Ishikawa (cell line): ENCODE results near the gene CAST.

Experiments used
- CEBPB ChIP-seq: IDR thresholded peaks from 2 replicates; pipeline ENCODE4 v1.6.1; 2012
- CREB1 ChIP-seq: IDR thresholded peaks from 2 replicates; pipeline ENCODE4 v1.6.1; 2012; ENCODE audit warnings: low read depth
- EGR1 ChIP-seq: IDR thresholded peaks from 2 replicates; pipeline ENCODE4 v1.6.1; 2012
- EP300 ChIP-seq: IDR thresholded peaks from 2 replicates; pipeline ENCODE4 v1.6.1; 2012; ENCODE audit warnings: borderline replicate concordance
- FOXM1 ChIP-seq: IDR thresholded peaks from 2 replicates; pipeline ENCODE4 v1.6.1; 2012; ENCODE audit warnings: low read depth, borderline replicate concordance
- NFIC ChIP-seq: IDR thresholded peaks from 2 replicates; pipeline ENCODE4 v1.6.1; 2012
- RAD21 ChIP-seq: IDR thresholded peaks from 2 replicates; pipeline ENCODE4 v1.6.1; 2012; ENCODE audit warnings: low read depth
- TAF1 ChIP-seq: IDR thresholded peaks from 2 replicates; pipeline ENCODE4 v1.6.1; 2012; ENCODE audit warnings: low read depth, mild to moderate bottlenecking
- TCF12 ChIP-seq: IDR thresholded peaks from 2 replicates; pipeline ENCODE4 v1.6.1; 2012; ENCODE audit warnings: low read depth
- TEAD4 ChIP-seq: IDR thresholded peaks from 2 replicates; pipeline ENCODE4 v1.6.1; 2012
- YY1 ChIP-seq: IDR thresholded peaks from 2 replicates; pipeline ENCODE4 v1.6.1; 2012; ENCODE audit warnings: low read depth
- ZBTB7A ChIP-seq: IDR thresholded peaks from 2 replicates; pipeline ENCODE4 v1.6.1; 2012; ENCODE audit warnings: low read depth
- TF ChIP-seq, protein P1 (sequence below): IDR thresholded peaks from 2 replicates; pipeline ENCODE4 v1.6.1; 2012; ENCODE audit warnings: low read depth, mild to moderate bottlenecking
- TF ChIP-seq, protein P2 (sequence below): IDR thresholded peaks from 2 replicates; pipeline ENCODE4 v1.6.1; 2012
- TF ChIP-seq, protein P3 (sequence below): IDR thresholded peaks from 2 replicates; pipeline ENCODE4 v1.6.1; 2012

Gene CAST

DNA sequence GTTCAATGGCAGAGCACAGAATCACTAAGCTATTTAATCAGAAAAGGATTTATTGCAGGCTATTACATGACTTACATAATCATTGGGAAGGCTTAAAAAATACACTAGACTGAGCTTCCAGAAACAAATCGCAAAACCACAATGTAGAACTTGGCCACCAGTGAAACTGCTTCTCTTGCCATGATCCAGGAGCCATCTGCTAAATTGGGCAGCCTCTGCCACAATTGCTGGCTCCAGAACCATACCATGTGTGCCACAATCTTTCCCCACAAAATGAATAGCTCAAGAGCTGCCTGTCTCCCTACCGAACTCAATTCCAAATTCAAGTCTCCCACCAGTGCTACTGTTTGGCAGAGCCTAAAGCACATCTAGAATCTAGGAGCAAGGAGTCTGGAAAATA lies 155.3 kb downstream of the CAST start:
- no peak for TF ChIP-seq TEAD4
- TF ChIP-seq FOXM1, result no peak
- no peak for TF ChIP-seq TAF1
- TF ChIP-seq, protein P1, sequence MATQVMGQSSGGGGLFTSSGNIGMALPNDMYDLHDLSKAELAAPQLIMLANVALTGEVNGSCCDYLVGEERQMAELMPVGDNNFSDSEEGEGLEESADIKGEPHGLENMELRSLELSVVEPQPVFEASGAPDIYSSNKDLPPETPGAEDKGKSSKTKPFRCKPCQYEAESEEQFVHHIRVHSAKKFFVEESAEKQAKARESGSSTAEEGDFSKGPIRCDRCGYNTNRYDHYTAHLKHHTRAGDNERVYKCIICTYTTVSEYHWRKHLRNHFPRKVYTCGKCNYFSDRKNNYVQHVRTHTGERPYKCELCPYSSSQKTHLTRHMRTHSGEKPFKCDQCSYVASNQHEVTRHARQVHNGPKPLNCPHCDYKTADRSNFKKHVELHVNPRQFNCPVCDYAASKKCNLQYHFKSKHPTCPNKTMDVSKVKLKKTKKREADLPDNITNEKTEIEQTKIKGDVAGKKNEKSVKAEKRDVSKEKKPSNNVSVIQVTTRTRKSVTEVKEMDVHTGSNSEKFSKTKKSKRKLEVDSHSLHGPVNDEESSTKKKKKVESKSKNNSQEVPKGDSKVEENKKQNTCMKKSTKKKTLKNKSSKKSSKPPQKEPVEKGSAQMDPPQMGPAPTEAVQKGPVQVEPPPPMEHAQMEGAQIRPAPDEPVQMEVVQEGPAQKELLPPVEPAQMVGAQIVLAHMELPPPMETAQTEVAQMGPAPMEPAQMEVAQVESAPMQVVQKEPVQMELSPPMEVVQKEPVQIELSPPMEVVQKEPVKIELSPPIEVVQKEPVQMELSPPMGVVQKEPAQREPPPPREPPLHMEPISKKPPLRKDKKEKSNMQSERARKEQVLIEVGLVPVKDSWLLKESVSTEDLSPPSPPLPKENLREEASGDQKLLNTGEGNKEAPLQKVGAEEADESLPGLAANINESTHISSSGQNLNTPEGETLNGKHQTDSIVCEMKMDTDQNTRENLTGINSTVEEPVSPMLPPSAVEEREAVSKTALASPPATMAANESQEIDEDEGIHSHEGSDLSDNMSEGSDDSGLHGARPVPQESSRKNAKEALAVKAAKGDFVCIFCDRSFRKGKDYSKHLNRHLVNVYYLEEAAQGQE, result no peak
- no peak for TF ChIP-seq YY1
- no peak for TF ChIP-seq RAD21
- TF ChIP-seq, protein P2, sequence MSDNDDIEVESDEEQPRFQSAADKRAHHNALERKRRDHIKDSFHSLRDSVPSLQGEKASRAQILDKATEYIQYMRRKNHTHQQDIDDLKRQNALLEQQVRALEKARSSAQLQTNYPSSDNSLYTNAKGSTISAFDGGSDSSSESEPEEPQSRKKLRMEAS, result no peak
- TF ChIP-seq NFIC, result no peak
- no peak for TF ChIP-seq EGR1
- TF ChIP-seq, protein P3, sequence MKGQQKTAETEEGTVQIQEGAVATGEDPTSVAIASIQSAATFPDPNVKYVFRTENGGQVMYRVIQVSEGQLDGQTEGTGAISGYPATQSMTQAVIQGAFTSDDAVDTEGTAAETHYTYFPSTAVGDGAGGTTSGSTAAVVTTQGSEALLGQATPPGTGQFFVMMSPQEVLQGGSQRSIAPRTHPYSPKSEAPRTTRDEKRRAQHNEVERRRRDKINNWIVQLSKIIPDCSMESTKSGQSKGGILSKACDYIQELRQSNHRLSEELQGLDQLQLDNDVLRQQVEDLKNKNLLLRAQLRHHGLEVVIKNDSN, result no peak
- TF ChIP-seq ZBTB7A, result no peak
- no peak for TF ChIP-seq CEBPB
- TF ChIP-seq TCF12, result no peak
- no peak for TF ChIP-seq EP300
- TF ChIP-seq CREB1, result no peak

DNA sequence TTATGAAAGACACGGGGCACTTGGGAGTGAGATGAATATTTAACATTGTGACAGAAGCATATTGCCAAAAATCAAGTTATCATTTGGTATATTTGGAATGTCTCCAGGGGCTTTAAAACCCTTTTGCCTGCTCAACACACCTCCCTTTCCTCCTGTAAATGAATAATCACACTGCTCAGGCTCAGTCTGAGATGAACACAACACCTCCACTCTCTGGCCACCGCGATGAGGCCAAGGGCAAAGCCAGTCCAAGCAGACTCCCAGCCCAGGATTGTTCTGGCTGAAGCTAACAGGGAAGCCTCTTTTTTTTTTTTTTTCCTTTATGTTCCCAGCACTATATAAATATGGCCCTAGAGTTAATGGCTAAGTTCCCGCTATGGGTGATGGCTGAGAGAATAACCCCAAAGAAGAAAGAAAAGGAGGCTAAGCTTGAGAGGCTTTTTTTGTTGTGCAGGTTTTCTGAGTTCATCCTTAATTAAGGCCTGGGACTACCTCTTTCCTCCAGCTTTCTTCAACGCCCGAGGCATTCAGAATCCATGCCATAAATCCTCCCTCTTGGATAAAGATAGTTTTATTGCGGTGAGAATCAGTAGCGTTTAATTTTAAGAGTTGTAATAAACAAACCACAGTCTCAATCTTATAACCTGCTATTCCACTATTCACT lies 156.1 kb downstream of the CAST start:
- no peak for TF ChIP-seq FOXM1
- no peak for TF ChIP-seq NFIC
- no peak for TF ChIP-seq TAF1
- TF ChIP-seq TEAD4, result no peak
- TF ChIP-seq CREB1, result no peak
- TF ChIP-seq, protein P2, result no peak
- TF ChIP-seq RAD21, result no peak
- no peak for TF ChIP-seq TCF12
- TF ChIP-seq CEBPB, result no peak
- TF ChIP-seq, protein P3, result no peak
- no peak for TF ChIP-seq EP300
- no peak for TF ChIP-seq ZBTB7A
- no peak for TF ChIP-seq YY1
- TF ChIP-seq EGR1, result no peak
- TF ChIP-seq, protein P1, result no peak

DNA sequence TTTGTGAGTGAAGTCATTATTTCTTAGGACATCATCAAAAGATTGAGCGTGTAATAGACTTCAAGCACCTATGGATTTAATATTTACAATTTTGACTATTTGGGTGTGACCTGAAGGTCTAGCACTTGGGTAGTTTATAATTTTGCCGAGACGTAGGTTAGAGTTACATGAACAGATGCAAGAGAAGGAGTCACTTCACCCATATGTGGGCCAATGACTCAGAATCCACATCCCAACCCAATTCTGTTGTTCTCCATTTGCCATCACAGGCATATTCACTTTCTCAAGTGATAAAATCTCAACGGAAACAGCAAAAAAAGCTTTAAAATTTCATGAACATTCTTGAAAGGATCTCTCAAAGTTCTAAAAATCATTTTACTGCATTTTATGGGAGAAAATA lies 157.6 kb downstream of the CAST start:
- no peak for TF ChIP-seq RAD21

DNA sequence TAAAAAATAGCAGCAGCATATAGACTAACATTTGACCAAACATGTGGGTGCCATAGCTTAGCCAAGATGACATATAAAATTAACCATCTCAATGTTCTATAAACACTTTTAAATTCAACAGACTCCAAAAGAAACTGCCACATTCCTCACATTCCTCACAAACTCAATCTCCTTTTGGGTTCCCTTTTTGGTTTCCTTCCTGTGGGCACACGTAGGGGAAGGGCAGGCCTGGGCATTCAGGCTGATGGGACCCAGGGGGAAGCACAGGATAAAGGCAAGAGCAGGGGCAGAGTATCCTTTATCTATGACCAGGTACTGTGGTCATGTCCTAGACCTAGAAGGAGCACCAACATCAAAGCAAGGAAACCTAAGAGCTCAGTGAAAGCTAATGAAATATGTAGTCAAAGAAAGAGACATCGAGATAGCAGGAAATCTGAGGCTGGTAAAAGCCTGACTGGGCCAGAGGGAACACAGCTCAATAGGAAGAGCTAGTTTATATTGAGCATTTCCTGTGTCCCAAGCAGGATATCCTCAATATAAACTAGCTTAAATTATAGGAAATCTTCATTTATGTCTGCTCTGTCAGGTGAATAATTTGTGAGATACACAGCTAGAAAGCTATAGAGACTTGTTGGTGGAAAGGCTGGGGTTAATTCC lies 159.2 kb downstream of the CAST start:
- TF ChIP-seq NFIC (no peak), TEAD4 (peak; percentile 17; the same call in 1 of the 2 replicates)
- TF ChIP-seq, protein P2, result no peak

DNA sequence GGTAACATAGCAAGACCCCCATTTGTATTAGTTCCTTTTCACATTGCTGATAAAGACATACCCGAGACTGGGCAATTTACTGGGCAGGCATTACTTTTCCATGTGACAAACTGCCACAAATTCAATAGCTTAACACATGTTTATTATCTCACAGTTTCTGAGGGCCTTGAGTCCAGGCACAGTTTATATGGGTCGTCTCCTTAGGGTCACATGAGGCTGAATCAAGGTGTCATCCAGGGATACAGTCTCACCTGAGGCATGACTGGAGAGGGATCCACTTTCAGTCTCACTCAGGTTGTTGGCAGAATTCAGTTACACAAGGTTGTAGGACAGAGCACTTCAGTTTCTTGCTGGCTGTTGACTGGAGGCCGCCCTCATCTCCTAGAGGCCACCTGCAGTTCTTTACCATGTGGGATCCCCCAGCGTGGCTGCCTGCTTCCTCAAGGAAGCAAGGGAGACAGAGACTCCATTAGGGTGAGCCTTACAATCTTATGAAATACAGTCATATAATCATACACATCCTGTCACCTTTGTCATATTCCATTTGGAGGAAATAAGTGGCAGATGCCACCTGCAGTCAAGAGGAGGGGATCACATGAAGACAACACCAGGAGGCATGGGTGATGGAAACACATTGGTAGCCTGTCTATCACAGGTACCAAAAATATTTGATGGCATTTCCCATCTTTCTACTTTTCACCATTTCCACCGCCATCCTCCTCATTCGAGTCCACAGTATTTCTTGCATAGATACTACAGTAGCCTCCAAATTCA lies 160.7 kb downstream of the CAST start:
- TF ChIP-seq YY1 (no peak), RAD21 (no peak), TEAD4 (no peak), ZBTB7A (no peak), CEBPB (no peak), TAF1 (no peak), EP300 (no peak), NFIC (no peak), CREB1 (no peak), FOXM1 (no peak), EGR1 (no peak), TCF12 (no peak)
- TF ChIP-seq, protein P2, result no peak
- TF ChIP-seq, protein P1, result no peak
- TF ChIP-seq, protein P3, result no peak
